Right ventricle myocardium inferior (tissue), 1 donor: ENCODE data around the gene SAMD4A. TPM values are rescaled to one million over a fixed set of nuclear protein-coding genes. Genes with fewer than 3 reads are reported as not detected.

Experiments
- ATAC-seq: fragments of 200-7000 bp; cut with Tn5 transposase; one replicate; pipeline ENCODE4 v1.9.1; 2020; ENCODE audit warnings: mild to moderate bottlenecking, moderate library complexity
- DNase-seq: peaks from one replicate; pipeline ENCODE4 v3.0.0; 2021; ENCODE audit errors: missing footprints
- intact Hi-C: fragments of 100-400 bp; cut with DNase I; formaldehyde crosslinking; loops from one replicate; pipeline ENCODE4 v1.11.0; 2022
- total RNA-seq: library from RNA; stranded (reverse); fragmentation: NEBNext Ultra II Directional; extraction: Animal tissue kit (Norgen Biotek cat#: 25700); gene quantifications from one replicate; pipeline ENCODE4 v1.2.1, GENCODE V29; 2021
- donor health status: DM: no; HTN: yes; CAD: no; lungs with severe emphysema.

Gene SAMD4A
- total RNA-seq, 1 donor from 2014 or later: 128 TPM

DNA sequence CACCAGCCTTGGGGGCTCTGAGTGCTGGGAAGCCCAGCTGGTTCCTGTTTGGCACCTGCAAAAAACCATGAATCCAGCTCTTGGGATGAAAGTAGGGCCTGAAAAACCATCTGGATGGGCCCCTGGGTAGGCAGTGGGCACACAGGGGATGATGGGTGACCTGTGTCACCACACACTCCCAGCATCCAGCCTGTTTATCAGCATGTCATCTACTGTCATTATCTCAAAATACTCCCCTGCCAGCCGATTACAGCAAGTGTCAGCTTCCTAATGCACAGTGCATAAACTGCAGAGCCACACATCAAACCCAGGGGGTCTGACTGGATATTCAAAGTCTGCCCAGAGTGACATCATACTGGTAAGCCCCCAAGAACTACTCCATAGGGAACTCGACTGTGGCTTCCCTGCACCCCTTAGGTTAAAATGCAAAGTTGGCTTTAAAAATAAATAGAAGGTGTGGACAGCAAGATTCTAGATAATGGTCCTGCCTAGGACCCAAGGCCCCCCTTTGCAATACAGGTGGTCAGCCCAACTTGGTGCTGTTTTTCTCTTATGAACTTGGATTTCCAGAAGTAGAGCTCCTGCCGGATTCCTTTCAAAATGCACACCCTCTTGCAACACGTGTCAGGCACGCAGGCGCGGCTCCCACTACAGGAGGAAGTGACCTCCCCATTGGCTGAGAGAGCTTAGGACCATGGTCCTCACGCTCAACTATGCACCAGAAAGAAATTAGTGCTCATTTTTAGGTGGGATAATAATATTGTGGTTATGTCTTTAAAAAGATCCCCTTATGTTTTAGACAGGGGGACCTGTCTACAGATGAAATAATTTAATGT is 241.6 kb downstream of the SAMD4A start:
- ATAC-seq (no peak), DNase-seq (no peak)
- intact Hi-C loops: loop anchor here (10.0 kb wide), 1 partner anchor 86 kb away; no protein-coding TSS in a partner anchor

DNA sequence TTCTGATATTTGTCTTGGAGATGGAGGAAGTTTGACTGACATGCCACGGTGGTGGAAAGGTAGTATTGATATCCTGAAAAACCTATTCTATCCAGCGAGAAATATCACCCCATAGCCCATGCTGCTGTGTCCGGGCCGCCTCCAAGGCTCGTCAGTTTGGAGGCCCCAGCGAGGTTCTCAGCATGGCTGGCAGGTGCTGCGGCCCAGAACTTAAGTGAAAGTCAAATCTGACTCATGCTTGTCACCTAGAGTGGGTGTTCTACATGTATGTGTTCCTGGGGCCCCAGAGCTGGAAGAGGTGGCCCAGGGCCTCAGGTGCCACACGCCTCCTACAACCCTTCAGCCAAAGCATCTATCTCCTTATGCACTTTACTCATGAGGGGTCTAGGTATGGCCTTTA is 242.8 kb downstream of the SAMD4A start:
- DNase-seq (no peak), ATAC-seq (no peak)
- intact Hi-C loops: loop anchor here (10.0 kb wide), 1 partner anchor 85 kb away; no protein-coding TSS in a partner anchor

DNA sequence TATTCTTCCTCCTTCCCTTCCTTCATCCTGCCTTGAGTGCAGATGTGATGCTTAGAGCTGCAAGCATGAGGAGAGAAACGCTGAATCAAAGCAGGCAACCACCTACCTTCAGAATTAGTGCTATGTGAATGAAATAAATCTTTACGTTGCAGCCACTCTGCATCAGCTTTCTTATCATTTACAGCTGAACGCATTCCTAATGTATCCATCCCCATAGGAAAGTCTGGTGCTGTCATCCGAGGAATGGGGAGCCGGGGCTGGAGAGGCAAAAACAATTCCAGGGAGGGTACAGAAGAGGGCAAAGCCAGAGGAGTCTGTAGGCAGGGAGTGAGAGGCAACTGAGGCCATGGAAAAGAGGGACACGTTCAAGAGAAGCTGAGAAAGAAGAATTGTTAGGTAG is 245.7 kb downstream of the SAMD4A start:
- DNase-seq: no peak
- intact Hi-C loops: no loop called here
- no peak for ATAC-seq

DNA sequence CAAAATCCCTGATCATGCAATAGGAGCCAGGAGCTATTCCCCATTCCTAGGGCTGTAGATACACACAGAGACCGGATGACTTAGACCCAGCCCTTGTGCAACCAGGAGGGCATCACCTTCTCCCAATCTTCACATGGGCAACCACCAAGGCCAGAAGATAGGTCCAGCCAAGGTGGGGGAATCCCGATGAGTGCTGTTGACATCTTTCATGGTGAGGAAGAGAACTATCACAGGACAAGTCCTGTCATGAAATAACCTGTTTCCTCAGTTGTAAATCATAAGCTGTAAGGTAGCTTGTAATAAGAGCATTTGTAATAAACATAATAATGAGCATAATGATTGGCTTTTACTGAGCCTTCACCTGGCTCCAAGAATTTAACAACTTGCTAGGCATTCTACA is 246.2 kb downstream of the SAMD4A start:
- intact Hi-C loops: no loop called here
- ATAC-seq: no peak
- no peak for DNase-seq

DNA sequence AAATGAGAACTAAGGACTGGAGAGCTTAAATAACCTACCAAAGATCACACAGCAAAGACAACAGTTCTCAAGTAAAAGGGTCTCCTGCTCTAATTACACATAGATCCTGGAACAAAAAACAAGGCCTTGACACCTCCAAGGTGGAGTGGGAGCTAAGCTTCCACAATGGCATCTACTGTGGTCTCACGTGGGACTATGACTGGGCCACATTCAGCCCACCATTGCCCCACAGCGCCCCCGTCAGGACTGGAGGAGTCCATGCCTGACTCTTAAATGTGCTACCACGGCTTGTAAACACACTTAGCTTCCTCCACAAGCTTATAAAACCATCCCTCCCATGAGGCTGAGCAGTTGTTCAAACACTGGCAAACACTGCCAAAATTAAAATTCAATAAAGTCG is 247.1 kb downstream of the SAMD4A start:
- no peak for DNase-seq
- no peak for ATAC-seq
- intact Hi-C loops: no loop called here

DNA sequence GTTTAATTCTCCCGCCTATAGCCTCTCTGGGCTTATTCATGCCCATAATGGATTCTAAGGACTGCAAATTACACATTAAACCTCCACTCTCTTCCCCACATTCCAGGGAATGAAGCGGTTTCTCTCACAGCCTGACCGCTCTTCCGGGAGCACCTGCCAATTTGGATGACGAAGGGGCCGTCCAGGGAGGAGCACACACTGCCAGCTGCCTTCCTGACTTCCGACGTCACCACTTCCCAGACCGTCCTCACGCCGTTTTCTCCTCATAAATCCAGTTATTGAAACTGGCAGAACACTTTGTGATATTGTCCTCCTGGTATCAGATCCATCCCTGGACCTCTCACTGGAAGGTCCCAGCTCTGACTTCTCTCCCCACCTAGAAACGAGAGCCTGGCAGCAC is 248.1 kb downstream of the SAMD4A start:
- ATAC-seq (peak; percentile 28), DNase-seq (no peak)
- intact Hi-C loops: no loop called here

DNA sequence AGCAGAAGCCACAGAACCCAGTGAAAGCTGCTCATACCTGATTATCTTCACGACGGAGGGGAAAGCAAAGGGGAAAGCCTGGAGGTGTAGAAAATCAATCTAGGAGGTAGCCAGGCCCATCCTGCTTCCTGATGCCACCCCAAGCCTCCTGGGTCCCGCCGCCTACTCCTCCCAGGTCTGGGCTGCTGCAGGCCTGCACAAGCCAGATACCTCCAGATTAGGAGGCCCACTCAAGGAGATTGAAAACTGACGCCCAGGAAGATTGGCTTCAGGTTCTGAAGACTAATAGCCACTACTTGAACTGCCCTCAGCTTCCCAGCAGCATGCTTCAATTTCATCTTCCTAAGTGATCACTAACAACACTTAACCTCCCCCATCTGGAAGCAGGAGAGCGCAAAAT is 248.6 kb downstream of the SAMD4A start:
- DNase-seq (no peak), ATAC-seq (no peak)
- intact Hi-C loops: no loop called here

DNA sequence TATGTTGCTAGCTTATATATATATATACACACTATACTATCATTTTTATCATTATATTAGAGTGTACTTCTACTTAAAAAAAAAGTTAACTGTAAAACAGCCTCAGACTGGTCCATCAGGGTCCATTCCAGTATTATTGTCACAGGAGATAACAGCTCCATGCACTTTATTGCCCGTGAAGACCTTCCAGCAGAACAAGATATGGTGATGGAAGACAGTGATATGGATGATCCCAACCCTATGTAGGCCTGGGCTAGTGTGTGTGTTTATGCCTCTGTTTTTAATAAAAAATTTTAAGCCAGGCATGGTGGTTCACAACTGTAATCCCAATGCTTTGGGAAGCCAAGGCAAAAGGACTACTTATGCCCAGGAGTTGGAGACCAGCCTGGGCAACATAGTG is 249.5 kb downstream of the SAMD4A start:
- intact Hi-C loops: no loop called here
- no peak for ATAC-seq

DNA sequence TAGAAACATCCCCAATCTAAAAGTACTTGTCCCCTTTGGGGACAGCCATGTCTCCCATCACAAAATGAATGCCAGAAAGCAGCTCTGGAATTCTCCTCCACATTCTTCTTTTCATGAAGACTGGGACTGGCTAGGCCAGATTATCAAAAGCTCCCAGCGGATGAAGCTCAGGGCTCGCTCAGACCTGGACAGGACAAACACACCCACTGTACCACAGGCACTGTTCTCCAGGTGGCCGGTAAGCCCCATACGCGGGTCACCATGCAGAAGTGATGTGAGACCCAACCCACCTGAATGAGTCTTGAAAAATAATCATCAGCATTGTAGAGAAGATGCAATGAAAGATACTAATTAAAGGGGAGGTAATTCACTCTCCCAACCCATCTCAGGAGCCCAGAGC is 250.6 kb downstream of the SAMD4A start:
- intact Hi-C loops: no loop called here
- ATAC-seq (no peak), DNase-seq (no peak)

More for the DNA sequence above, 249.5 kb downstream of the SAMD4A start:
- DNase-seq: no peak

DNA sequence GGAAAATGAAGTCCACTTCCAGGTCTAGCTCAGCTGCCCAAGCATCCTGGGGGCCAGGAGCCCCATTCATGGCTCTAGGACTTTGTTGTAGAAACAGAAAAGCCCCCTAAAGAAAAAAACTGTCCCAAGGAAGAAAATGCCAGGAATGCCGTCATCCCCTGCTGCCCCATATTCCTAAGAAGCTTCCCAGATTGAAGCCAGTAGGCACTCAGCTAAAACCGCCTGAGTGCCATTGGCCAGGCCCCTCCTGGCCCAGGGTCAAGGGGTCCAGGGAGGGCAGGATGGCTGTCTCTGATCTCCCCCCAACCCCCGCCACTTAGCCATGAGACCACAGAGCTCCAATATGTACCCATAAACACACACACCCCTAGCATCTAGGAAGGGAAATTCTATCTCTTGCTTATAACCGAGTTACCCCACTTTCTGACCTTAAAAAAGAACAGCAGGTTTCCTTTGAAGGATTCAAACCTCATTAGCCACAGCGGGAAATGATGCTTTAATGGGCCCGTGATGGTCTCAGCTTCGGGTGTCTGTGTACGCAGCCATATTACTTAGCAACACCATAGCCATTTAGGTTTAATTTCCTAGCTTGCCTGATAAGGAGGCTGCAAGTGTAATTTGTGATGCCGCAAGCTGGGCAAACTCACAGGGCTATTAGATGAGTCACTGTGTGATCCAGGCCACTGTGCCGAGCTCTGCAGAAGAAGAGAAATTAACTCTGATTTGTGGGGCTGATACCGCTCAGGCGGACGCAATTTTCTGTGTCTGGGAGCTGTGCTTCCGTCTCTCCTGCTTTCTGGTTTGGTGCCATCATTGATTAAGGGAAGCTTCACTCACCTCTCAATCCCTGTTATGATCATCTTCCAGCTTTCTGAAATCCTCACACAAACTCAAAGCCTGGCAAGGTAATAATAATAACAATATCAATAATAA is 251.5 kb downstream of the SAMD4A start:
- ATAC-seq (no peak), DNase-seq (no peak)
- intact Hi-C loops: no loop called here

DNA sequence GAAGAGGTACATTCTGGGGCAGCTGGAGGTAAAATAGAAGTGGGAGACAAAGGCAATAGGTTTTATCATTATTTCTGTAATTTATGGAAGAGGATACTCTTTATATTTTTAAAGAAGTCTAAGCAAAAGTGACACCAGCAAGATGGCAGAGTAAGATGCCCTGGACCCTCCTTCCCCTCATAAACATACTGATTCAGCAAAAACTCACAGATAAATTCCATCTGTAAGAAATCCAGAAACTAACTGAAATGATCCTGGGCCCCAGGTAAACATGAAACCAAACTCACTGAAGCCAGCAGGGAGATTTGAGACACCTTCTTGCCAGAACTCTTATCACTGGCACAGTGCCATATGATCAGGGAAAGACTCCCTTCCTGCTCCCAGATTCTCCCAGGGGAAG is 255.8 kb downstream of the SAMD4A start:
- intact Hi-C loops: no loop called here
- DNase-seq (no peak), ATAC-seq (no peak)

DNA sequence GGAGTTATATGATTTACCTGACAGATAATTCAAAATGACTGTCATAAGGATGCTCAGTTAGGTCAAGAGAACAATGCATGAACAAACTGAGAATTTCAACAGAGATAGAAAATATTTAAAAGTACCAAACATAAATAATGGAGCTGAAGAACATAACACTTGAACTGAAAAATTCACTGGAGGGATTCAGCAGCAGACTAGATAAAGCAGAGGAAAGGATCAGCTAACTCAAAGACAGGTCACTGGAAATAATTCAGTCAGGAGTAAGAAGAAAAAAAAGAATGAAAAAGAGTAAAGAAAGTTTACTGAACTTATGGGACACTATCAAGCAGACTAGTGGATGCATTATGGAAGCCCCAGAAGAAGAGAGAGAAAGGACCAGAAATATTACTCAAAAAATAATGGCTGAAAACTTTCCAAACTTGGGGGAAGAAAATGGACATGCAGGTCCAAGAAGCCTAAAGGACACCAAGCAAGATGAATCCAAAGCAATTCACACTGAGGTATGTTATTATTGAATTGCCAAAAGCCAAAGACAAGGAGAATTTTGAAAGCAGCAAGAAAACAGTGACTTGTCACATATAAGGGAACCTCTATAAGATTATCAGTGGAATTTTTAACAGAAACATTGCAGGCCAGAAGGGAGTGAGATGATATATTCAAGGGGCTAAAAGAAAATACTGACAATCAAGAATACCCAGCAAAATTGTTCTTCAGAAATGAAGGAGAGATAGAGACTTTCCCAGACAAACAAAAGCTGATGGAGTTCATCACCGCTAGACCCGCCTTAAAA is 257.0 kb downstream of the SAMD4A start:
- intact Hi-C loops: no loop called here
- DNase-seq: no peak
- no peak for ATAC-seq

DNA sequence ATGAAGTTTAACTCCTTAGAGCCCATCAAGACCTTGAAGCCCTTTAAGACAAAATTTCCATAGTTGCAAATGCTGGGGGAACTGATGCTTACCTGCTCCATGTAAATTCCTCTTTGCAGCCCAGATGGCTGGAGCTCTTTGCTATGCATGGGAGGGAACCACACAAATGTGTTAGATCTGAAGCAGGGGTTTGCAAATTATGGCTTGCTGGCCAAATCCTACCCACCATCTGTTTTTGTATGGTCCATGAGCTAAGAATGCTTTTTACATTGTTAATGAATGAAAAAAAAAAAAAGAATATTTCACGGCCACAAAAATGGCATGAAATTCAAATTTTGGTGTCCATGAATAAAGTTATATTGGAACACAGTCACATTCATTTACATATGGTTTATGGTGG is 261.1 kb downstream of the SAMD4A start:
- no peak for ATAC-seq
- intact Hi-C loops: no loop called here
- no peak for DNase-seq

DNA sequence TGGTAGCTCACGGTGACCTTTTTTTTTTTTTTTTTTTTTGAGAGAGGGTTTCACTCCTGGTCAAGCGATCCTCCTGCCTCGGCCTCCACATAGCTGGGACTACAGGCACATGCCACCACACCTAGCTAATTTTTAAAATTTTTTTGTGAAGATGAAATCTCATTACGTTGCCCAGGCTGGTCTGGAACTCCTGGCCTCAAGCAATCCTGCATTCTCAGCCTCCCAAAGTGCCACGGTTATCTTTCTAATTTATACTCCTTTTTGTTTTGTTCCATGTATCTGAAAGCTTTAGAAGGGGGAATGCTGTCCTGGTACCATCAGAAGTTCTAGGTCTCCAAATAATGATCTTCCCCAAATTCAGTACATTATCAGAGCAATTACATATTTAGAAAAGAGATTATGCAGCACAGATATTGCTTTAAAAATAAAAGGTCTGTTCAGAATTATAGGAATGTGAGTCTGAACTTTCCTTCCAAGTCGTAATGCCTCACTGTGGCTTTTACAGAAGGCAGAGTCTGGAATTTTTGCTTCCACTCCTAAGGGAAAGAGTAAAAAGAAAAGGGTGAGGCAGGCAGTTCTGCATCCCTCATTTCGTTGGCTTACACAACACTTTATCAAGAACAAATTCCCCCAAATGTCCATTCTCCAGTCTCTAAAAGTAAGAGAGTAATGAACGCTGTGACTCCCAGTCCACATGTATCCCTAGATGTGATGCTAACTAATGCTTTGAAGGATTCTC is 262.7 kb downstream of the SAMD4A start:
- intact Hi-C loops: no loop called here
- no peak for ATAC-seq

DNA sequence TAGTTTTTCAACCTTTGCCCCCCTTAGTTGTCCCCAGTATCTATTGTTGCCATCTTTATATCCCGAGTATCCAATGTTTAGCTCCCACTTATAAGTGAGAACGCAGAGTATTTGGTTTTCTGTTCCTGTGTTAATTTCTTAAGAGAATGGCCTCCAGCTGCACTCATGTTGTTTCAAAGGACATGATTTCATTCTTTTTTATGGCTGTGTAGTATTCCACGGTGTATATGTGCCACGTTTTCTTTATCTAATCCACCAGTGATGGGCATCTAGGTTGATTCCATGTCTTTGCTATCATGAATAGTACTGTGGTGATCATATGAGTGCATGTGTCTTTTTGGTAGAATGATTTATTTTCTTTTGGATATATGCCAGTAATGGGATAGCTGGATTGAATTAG is 263.7 kb downstream of the SAMD4A start:
- no peak for DNase-seq

More for the DNA sequence above, 262.7 kb downstream of the SAMD4A start:
- DNase-seq: no peak

DNA sequence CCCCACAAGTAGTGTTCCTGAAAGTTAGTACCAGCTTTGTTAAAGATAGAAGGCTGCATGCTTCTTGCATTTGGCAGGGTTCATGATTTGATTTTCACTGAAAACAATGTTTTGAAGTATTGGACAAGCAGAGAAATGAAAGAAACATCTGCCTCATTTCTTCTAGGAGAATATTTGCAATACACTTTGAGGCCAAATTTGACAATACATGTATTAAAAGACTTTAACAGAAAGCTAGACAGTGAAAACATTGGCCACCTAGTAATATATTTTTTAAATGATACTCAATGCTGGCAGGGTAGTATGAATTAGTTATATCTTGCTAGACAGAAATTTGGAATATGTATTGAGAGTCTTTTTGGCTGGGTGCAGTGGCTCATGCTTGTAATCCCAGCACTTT is 267.2 kb downstream of the SAMD4A start:
- no peak for DNase-seq
- intact Hi-C loops: no loop called here
- no peak for ATAC-seq

More for the DNA sequence above, 263.7 kb downstream of the SAMD4A start:
- intact Hi-C loops: no loop called here
- ATAC-seq: no peak

DNA sequence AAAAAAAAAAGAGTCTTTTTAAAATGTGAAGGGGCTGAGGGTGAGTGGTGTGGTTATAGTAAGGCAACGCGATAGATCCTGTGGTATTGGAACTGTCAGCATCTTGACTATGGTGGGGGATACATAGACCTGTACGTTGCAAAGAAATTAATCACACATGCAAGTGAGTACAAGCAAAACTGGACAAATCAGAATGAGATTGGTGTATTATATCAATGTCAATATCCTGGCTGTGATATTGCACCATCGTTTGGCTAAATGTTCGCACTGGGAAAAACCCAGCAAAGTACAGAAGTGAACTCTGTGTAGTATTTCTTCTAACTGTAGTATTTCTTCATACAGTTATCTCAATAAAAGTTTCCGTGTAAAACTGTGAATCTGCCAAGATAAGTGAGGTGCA is 267.8 kb downstream of the SAMD4A start:
- intact Hi-C loops: no loop called here
- ATAC-seq (no peak), DNase-seq (no peak)

DNA sequence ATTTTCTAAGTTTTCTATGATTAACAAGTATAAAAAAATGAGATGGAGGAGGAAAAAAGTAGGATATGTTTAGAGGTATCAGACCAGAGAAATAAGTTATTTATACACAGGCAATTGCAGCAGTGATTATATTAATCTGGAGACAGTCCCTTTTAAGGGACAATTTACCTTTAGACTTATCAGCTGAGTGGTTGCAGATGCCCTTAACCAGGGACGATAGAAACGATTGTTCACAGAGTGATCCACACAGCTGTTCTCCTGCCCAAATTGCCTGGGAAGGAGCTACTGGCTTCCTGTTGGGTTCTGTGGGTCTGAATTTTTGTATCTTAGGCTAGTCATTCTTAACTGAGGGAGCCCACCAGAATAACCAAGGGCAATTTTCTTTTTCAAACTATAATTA is 269.3 kb downstream of the SAMD4A start:
- DNase-seq: no peak
- ATAC-seq: no peak

More for the DNA sequence above, 269.3 kb downstream of the SAMD4A start:
- intact Hi-C loops: no loop called here
